ENCODE results near the gene INTS13. TPM values are rescaled to one million over a fixed set of nuclear protein-coding genes. Genes with fewer than 3 reads are reported as not detected.

INTS13 gene
- total RNA-seq, 4 donors from 2014 or later = 18.5 to 35.3 (median 28.8) TPM

- no peaks in the 10 kb centered on the region for H3K36me3 ChIP-seq
- no peak overlapping the region for H3K27ac ChIP-seq
- no peak for DNase-seq (ENCODE audit: low spot score in 2 of 2)
- TF ChIP-seq POLR2AphosphoS5 (IDR thresholded peaks at IDR 0.05) (no peak), EP300 (IDR thresholded peaks at IDR 0.05) (no peak), CTCF (IDR thresholded peaks at IDR 0.05) (no peak), POLR2A (IDR thresholded peaks at IDR 0.05) (no peak)
- H3K27me3 ChIP-seq = no peaks in the 10 kb centered on the region
- no peak overlapping the region for H3K4me3 ChIP-seq
- no peaks in the 10 kb centered on the region for H3K4me1 ChIP-seq
- 95% methylated on average over 1 of the region's 1 CpG for WGBS
- no peaks in the 10 kb centered on the region for H3K9me3 ChIP-seq
These were observed 76.1 kb downstream of the INTS13 start for GRCh38 chr12:26861690-26862089.

DNA sequence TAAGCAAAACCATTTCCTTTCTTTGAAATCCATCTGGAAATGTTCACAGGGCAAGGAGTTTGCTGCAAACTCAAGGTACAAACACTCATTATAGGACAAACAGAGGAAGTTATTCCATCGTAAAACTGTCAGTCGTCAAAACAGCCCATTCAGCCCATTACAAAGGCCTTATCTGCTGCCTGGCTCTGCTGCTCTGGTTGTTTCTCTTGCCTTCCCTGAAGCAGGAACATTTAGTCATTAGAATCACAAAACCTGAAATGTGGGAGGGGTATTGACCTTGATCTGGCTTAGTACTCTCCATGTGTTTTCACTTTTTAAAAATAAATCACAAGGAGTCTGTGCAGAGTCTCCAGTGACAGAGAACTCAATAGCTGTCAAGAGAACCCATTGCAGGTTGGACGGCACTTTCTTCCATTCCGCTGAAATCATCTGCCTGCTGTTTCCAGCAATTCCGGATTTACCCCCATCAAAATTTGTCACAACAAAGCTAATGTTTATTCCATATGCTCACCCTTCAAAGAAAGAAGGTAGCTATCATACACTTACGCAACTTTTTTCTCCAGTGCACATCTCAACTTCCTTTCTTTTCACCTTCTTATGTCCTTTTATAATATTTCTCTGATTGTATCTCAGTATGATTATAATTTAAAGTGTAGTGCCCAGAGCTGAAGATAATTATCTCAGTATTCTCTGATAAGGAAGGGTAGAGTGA is 80.2 kb downstream of the INTS13 start:
- Histone ChIP-seq H3K36me3 (no peaks in the 10 kb centered on the region), H3K27me3 (no peaks in the 10 kb centered on the region), H3K4me3 (no peak overlapping the region), H3K4me1 (no peaks in the 10 kb centered on the region), H3K9me3 (no peaks in the 10 kb centered on the region), H3K27ac (no peak overlapping the region)
- TF ChIP-seq CTCF (IDR thresholded peaks at IDR 0.05) (no peak), POLR2A (IDR thresholded peaks at IDR 0.05) (no peak), EP300 (IDR thresholded peaks at IDR 0.05) (no peak), POLR2AphosphoS5 (IDR thresholded peaks at IDR 0.05) (no peak)
- DNase-seq (ENCODE audit: low spot score in 2 of 2) = no peak
- 63% methylated on average over 6 of the region's 6 CpGs for WGBS

- H3K4me3 ChIP-seq = no peak overlapping the region
- no peaks in the 10 kb centered on the region for H3K4me1 ChIP-seq
- 73% methylated on average over 1 of the region's 1 CpG for WGBS
- no peaks in the 10 kb centered on the region for H3K9me3 ChIP-seq
- no peak for DNase-seq (ENCODE audit: low spot score in 2 of 2)
- H3K27ac ChIP-seq = no peak overlapping the region
- H3K36me3 ChIP-seq = no peaks in the 10 kb centered on the region
- no peak for TF ChIP-seq EP300 (IDR thresholded peaks at IDR 0.05)
- no peak for TF ChIP-seq POLR2A (IDR thresholded peaks at IDR 0.05)
- no peak for TF ChIP-seq CTCF (IDR thresholded peaks at IDR 0.05)
- TF ChIP-seq POLR2AphosphoS5 (IDR thresholded peaks at IDR 0.05) = no peak
- no peaks in the 10 kb centered on the region for H3K27me3 ChIP-seq
These were observed 82.4 kb downstream of the INTS13 start for GRCh38 chr12:26855337-26855736.

Other genes starting within 250 kb of the INTS13 start
- 100 to 1,000 TPM in 1 of 4 donors, 10 to 100 TPM in 3; 59.6 to 159 (median 72.1) TPM for gene ITPR2, start 104.8 kb downstream of the INTS13 start, total RNA-seq
- 10 to 100 TPM; 45.8 to 74.8 (median 51.4) TPM for gene FGFR1OP2, start 489 bp upstream of the INTS13 start, total RNA-seq
- gene TM7SF3, start 76.4 kb upstream of the INTS13 start, total RNA-seq = 100 to 1,000 TPM in 3 of 4 donors, 10 to 100 TPM in 1; 67.2 to 142 (median 124) TPM
- 10 to 100 TPM; 39.1 to 61.2 (median 51.6) TPM for gene MED21, start 84.6 kb upstream of the INTS13 start, total RNA-seq
- not detected for gene C12orf71, start 144.6 kb upstream of the INTS13 start, total RNA-seq